ENCODE data around the gene ARL15. TPM values are rescaled to one million over a fixed set of nuclear protein-coding genes. Genes with fewer than 3 reads are reported as not detected.

The ARL15 gene
- total RNA-seq, 1 donor from 2014 or later: 6.0 TPM

GRCh38 chr5:54091307-54092130 is 218.9 kb downstream of the ARL15 start:
- Mint-ChIP-seq H3K4me1 (ENCODE audit: low read depth) (no peaks in the 10 kb centered on the region), H3K27me3 (ENCODE audit: low read depth) (no peaks in the 10 kb centered on the region), H3K36me3 (ENCODE audit: low read depth) (no peaks in the 10 kb centered on the region), H3K4me3 (ENCODE audit: low read depth) (no peak overlapping the region), H3K27ac (no peak overlapping the region), H3K9me3 (no peaks in the 10 kb centered on the region)
- intact Hi-C loops (cut with micrococcal nuclease): no loop called here
- DNase-seq (ENCODE audit: low spot score): no peak

- H3K9me3 Mint-ChIP-seq: no peaks in the 10 kb centered on the region
- intact Hi-C loops (cut with micrococcal nuclease): no loop called here
- H3K27me3 Mint-ChIP-seq (ENCODE audit: low read depth): no peaks in the 10 kb centered on the region
- H3K27ac Mint-ChIP-seq: no peak overlapping the region
- H3K36me3 Mint-ChIP-seq (ENCODE audit: low read depth): no peaks in the 10 kb centered on the region
- DNase-seq (ENCODE audit: low spot score): no peak
- H3K4me1 Mint-ChIP-seq (ENCODE audit: low read depth): no peaks in the 10 kb centered on the region
- no peak overlapping the region for H3K4me3 Mint-ChIP-seq (ENCODE audit: low read depth)
These were observed 219.8 kb downstream of the ARL15 start for GRCh38 chr5:54090495-54091120.

GRCh38 chr5:54088081-54088480 is 222.3 kb downstream of the ARL15 start:
- Mint-ChIP-seq H3K9me3 (no peaks in the 10 kb centered on the region), H3K4me3 (ENCODE audit: low read depth) (no peak overlapping the region), H3K27ac (no peak overlapping the region), H3K36me3 (ENCODE audit: low read depth) (no peaks in the 10 kb centered on the region), H3K27me3 (ENCODE audit: low read depth) (no peaks in the 10 kb centered on the region), H3K4me1 (ENCODE audit: low read depth) (no peaks in the 10 kb centered on the region)
- no peak for DNase-seq (ENCODE audit: low spot score)
- intact Hi-C loops (cut with micrococcal nuclease): no loop called here

GRCh38 chr5:54087436-54087835 is 222.9 kb downstream of the ARL15 start:
- Mint-ChIP-seq H3K27ac (no peak overlapping the region), H3K36me3 (ENCODE audit: low read depth) (no peaks in the 10 kb centered on the region)
- intact Hi-C loops (cut with micrococcal nuclease): no loop called here

GRCh38 chr5:54086191-54086590 is 224.2 kb downstream of the ARL15 start:
- Mint-ChIP-seq H3K4me1 (ENCODE audit: low read depth) (no peaks in the 10 kb centered on the region), H3K9me3 (no peaks in the 10 kb centered on the region), H3K27me3 (ENCODE audit: low read depth) (no peaks in the 10 kb centered on the region), H3K36me3 (ENCODE audit: low read depth) (no peaks in the 10 kb centered on the region), H3K27ac (no peak overlapping the region), H3K4me3 (ENCODE audit: low read depth) (no peak overlapping the region)
- DNase-seq (ENCODE audit: low spot score): no peak
- intact Hi-C loops (cut with micrococcal nuclease): no loop called here

More at GRCh38 chr5:54087436-54087835, 222.9 kb downstream of the ARL15 start:
- H3K4me3 Mint-ChIP-seq (ENCODE audit: low read depth): no peak overlapping the region
- H3K27me3 Mint-ChIP-seq (ENCODE audit: low read depth): no peaks in the 10 kb centered on the region
- no peaks in the 10 kb centered on the region for H3K9me3 Mint-ChIP-seq
- no peak for DNase-seq (ENCODE audit: low spot score)
- no peaks in the 10 kb centered on the region for H3K4me1 Mint-ChIP-seq (ENCODE audit: low read depth)

GRCh38 chr5:54084696-54085095 is 225.7 kb downstream of the ARL15 start:
- Mint-ChIP-seq H3K27ac (no peak overlapping the region), H3K9me3 (no peaks in the 10 kb centered on the region), H3K27me3 (ENCODE audit: low read depth) (no peaks in the 10 kb centered on the region), H3K36me3 (ENCODE audit: low read depth) (no peaks in the 10 kb centered on the region), H3K4me3 (ENCODE audit: low read depth) (no peak overlapping the region), H3K4me1 (ENCODE audit: low read depth) (no peaks in the 10 kb centered on the region)
- DNase-seq (ENCODE audit: low spot score): no peak
- intact Hi-C loops (cut with micrococcal nuclease): no loop called here

GRCh38 chr5:54083851-54084250 is 226.5 kb downstream of the ARL15 start:
- H3K9me3 Mint-ChIP-seq: no peaks in the 10 kb centered on the region
- H3K27me3 Mint-ChIP-seq (ENCODE audit: low read depth): no peaks in the 10 kb centered on the region
- no peaks in the 10 kb centered on the region for H3K4me1 Mint-ChIP-seq (ENCODE audit: low read depth)

GRCh38 chr5:54083245-54083644 is 227.1 kb downstream of the ARL15 start:
- intact Hi-C loops (cut with micrococcal nuclease): no loop called here
- Mint-ChIP-seq H3K4me3 (ENCODE audit: low read depth) (no peak overlapping the region), H3K9me3 (no peaks in the 10 kb centered on the region), H3K27me3 (ENCODE audit: low read depth) (no peaks in the 10 kb centered on the region), H3K27ac (no peak overlapping the region), H3K36me3 (ENCODE audit: low read depth) (no peaks in the 10 kb centered on the region), H3K4me1 (ENCODE audit: low read depth) (no peaks in the 10 kb centered on the region)
- DNase-seq (ENCODE audit: low spot score): no peak

More at GRCh38 chr5:54083851-54084250, 226.5 kb downstream of the ARL15 start:
- intact Hi-C loops (cut with micrococcal nuclease): no loop called here
- DNase-seq (ENCODE audit: low spot score): no peak
- Mint-ChIP-seq H3K4me3 (ENCODE audit: low read depth) (no peak overlapping the region), H3K27ac (no peak overlapping the region), H3K36me3 (ENCODE audit: low read depth) (no peaks in the 10 kb centered on the region)

GRCh38 chr5:54081415-54081814 is 229.0 kb downstream of the ARL15 start:
- no peaks in the 10 kb centered on the region for H3K36me3 Mint-ChIP-seq (ENCODE audit: low read depth)
- DNase-seq (ENCODE audit: low spot score): no peak
- no peaks in the 10 kb centered on the region for H3K4me1 Mint-ChIP-seq (ENCODE audit: low read depth)
- H3K4me3 Mint-ChIP-seq (ENCODE audit: low read depth): no peak overlapping the region
- H3K27me3 Mint-ChIP-seq (ENCODE audit: low read depth): no peaks in the 10 kb centered on the region
- intact Hi-C loops (cut with micrococcal nuclease): no loop called here
- H3K9me3 Mint-ChIP-seq: no peaks in the 10 kb centered on the region
- no peak overlapping the region for H3K27ac Mint-ChIP-seq

- no peaks in the 10 kb centered on the region for H3K9me3 Mint-ChIP-seq
- H3K36me3 Mint-ChIP-seq (ENCODE audit: low read depth): no peaks in the 10 kb centered on the region
- intact Hi-C loops (cut with micrococcal nuclease): no loop called here
- no peak overlapping the region for H3K27ac Mint-ChIP-seq
- H3K27me3 Mint-ChIP-seq (ENCODE audit: low read depth): no peaks in the 10 kb centered on the region
- H3K4me1 Mint-ChIP-seq (ENCODE audit: low read depth): no peaks in the 10 kb centered on the region
- no peak overlapping the region for H3K4me3 Mint-ChIP-seq (ENCODE audit: low read depth)
- DNase-seq (ENCODE audit: low spot score): no peak
These were observed 229.5 kb downstream of the ARL15 start for GRCh38 chr5:54080831-54081230.

- no peaks in the 10 kb centered on the region for H3K36me3 Mint-ChIP-seq (ENCODE audit: low read depth)
- no peaks in the 10 kb centered on the region for H3K4me1 Mint-ChIP-seq (ENCODE audit: low read depth)
- DNase-seq (ENCODE audit: low spot score): no peak
- intact Hi-C loops (cut with micrococcal nuclease): no loop called here
- H3K9me3 Mint-ChIP-seq: no peaks in the 10 kb centered on the region
- H3K27me3 Mint-ChIP-seq (ENCODE audit: low read depth): no peaks in the 10 kb centered on the region
- H3K27ac Mint-ChIP-seq: no peak overlapping the region
- H3K4me3 Mint-ChIP-seq (ENCODE audit: low read depth): no peak overlapping the region
These were observed 236.6 kb downstream of the ARL15 start for GRCh38 chr5:54073735-54074134.

GRCh38 chr5:54073131-54073530 is 237.2 kb downstream of the ARL15 start:
- intact Hi-C loops (cut with micrococcal nuclease): no loop called here
- Mint-ChIP-seq H3K4me3 (ENCODE audit: low read depth) (no peak overlapping the region), H3K27me3 (ENCODE audit: low read depth) (no peaks in the 10 kb centered on the region)

GRCh38 chr5:54066433-54066832 is 243.9 kb downstream of the ARL15 start:
- Mint-ChIP-seq H3K27me3 (ENCODE audit: low read depth) (no peaks in the 10 kb centered on the region), H3K9me3 (no peaks in the 10 kb centered on the region), H3K4me3 (ENCODE audit: low read depth) (no peak overlapping the region), H3K27ac (no peak overlapping the region), H3K4me1 (ENCODE audit: low read depth) (no peaks in the 10 kb centered on the region), H3K36me3 (ENCODE audit: low read depth) (no peaks in the 10 kb centered on the region)
- intact Hi-C loops (cut with micrococcal nuclease): no loop called here
- no peak for DNase-seq (ENCODE audit: low spot score)

More at GRCh38 chr5:54073131-54073530, 237.2 kb downstream of the ARL15 start:
- H3K27ac Mint-ChIP-seq: no peak overlapping the region
- H3K4me1 Mint-ChIP-seq (ENCODE audit: low read depth): no peaks in the 10 kb centered on the region
- no peaks in the 10 kb centered on the region for H3K36me3 Mint-ChIP-seq (ENCODE audit: low read depth)
- H3K9me3 Mint-ChIP-seq: no peaks in the 10 kb centered on the region
- no peak for DNase-seq (ENCODE audit: low spot score)

Data from activated T-helper 2 cell treated with anti-CD3 and anti-CD28 coated beads, Interferon-gamma antibody, Interleukin-2, Interleukin-4, amounts not matched to agents 10 μg/mL and 5 μg/mL and 100 μg/mL, durations not matched to agents 14 hours and 24 hours and 36 hours (primary cell).